ENCODE results near the gene GRID1. TPM values are rescaled to one million over a fixed set of nuclear protein-coding genes. Genes with fewer than 3 reads are reported as not detected.

The GRID1 gene
- total RNA-seq, 1 donor from 2014 or later: under 0.01 TPM

DNA sequence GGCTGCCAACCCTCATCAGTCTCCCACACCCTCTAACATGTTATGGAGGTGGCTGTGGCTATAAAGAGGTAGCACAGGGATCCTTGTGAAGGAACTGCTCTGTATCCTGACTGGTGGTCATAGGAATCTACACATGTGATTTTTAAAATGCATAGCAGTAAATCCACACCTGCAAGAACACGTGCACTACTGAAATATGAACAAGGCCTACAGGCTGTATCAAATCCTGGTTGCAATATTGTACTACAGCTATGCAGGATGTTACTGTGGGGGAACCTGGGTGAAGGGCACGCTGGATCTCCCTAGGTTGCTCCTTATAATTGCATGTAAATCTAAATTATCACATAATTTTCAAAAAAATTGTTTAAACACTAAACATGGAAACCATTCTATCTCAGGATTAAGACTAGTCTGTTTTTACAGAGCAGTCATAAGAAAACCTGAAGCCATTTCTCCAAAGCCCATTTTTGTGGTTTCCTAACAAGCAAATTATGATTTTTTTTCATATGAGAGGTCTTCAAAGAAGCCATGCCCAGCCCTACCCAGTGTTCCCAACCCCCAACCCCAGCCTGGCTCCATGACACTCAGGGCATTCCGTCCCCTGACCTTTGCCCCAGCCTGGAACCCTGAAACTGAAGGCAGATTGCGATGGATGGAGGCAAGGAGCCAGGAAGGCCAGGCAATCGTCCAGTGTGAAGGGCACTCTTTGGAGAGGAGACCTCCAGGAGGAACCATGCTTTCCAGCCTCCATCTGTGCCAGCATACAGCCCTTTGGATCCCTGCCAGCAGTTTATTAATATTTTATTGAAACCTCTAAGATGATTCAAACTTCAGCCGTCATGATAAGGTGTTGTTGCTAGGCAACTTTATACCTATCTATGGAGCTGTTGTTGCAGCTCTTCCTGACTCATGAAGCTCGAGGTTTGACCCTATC, 161.0 kb downstream of the GRID1 start:
- H3K27me3 ChIP-seq (ENCODE audit: control insufficient read depth, insufficient read depth, low read length): no peaks in the 10 kb centered on the region
- TF ChIP-seq, protein P1, sequence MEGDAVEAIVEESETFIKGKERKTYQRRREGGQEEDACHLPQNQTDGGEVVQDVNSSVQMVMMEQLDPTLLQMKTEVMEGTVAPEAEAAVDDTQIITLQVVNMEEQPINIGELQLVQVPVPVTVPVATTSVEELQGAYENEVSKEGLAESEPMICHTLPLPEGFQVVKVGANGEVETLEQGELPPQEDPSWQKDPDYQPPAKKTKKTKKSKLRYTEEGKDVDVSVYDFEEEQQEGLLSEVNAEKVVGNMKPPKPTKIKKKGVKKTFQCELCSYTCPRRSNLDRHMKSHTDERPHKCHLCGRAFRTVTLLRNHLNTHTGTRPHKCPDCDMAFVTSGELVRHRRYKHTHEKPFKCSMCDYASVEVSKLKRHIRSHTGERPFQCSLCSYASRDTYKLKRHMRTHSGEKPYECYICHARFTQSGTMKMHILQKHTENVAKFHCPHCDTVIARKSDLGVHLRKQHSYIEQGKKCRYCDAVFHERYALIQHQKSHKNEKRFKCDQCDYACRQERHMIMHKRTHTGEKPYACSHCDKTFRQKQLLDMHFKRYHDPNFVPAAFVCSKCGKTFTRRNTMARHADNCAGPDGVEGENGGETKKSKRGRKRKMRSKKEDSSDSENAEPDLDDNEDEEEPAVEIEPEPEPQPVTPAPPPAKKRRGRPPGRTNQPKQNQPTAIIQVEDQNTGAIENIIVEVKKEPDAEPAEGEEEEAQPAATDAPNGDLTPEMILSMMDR (IDR thresholded peaks at IDR 0.05; ENCODE audit: insufficient read depth, low read length, severe bottlenecking): no peak
- DNase-seq (ENCODE audit: low read depth) (no peak), FAIRE-seq (no peak)
- H3K36me3 ChIP-seq (ENCODE audit: control insufficient read depth, insufficient read depth, low read length): no peaks in the 10 kb centered on the region
- H3K4me3 ChIP-seq (ENCODE audit: low read depth, low read length): no peak overlapping the region

DNA sequence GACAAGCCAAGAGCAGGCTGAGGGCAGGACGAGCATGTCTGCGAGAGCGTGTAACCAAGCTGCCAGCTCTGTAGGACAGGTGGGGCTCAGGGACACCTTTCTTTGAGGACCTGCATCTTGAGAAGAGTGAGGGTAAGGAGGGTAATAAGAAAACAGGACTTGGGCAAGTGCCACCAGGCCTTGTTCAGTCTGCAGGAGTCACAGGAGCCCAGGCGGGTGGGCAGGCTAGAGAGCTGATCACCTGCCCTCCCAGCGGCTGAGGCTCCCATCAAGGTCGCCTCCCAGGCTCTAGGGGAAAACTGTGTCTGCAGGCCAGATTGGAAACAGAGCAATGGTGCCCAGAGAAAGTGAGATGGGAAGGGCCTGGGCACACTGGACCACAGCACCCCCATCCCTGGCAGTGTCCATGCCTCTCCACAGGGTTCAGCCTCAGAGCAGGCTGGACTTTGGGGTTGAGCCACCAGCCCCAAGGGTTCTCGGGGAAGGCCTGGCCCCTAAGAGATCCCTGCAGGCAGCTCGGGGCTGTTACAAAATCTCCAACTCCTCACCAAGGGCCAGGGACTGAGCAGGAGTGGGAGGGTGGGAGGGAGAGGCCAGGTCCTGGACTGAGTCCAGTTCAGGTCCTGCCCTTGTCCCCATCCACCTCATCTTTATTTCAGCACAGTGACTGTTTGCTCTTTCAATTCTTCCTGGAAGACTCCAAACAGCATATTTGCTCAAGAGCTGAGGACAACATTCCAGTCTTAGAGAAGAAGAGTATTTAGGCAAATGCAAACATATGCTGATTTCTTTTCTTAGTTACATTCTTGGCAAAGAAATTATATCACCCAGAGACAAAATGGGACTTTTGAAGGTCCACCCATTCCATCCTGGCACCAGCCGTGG, 161.9 kb downstream of the GRID1 start:
- FAIRE-seq (no peak), DNase-seq (ENCODE audit: low read depth) (no peak)
- no peak overlapping the region for H3K4me3 ChIP-seq (ENCODE audit: low read depth, low read length)
- TF ChIP-seq, protein P1 (IDR thresholded peaks at IDR 0.05; ENCODE audit: insufficient read depth, low read length, severe bottlenecking): no peak
- no peaks in the 10 kb centered on the region for H3K36me3 ChIP-seq (ENCODE audit: control insufficient read depth, insufficient read depth, low read length)
- no peaks in the 10 kb centered on the region for H3K27me3 ChIP-seq (ENCODE audit: control insufficient read depth, insufficient read depth, low read length)

DNA sequence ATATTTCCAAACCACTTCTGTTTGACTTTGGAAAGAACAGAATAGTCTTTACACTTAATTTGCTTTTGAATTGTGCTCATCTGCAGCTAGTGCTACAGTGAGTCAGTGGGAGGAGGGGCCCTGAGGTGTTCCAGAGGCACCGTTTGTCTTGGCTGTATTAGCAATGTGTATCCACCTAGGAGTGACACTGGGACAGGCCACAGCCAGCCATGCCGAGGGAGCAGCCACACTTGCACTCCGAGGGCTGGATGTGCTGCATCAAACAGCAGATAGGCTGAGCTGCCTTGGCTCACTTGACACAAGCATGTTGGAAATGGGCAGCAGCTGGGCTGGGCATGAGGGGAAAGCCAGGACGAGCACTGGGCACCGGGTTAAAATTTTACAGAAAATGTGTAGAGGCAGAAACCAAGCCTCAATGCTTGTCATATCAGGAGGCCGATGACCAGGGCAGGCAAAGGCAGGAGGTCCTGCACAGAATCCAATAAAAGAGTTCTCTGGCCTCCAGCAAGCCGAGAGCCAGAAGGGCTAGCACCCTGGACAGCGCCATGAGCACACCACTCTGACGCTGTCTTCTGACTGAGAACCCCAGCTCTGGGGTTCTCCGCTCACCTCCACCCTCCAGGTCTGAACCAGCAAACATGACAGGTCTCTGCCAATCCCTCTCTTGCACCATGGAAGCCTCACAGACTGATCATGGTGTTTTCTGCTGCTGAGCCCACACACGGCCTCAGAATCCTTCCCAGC, 163.3 kb downstream of the GRID1 start:
- no peak for DNase-seq (ENCODE audit: low read depth)
- no peak overlapping the region for H3K4me3 ChIP-seq (ENCODE audit: low read depth, low read length)
- TF ChIP-seq, protein P1 (IDR thresholded peaks at IDR 0.05; ENCODE audit: insufficient read depth, low read length, severe bottlenecking): no peak
- no peaks in the 10 kb centered on the region for H3K36me3 ChIP-seq (ENCODE audit: control insufficient read depth, insufficient read depth, low read length)
- no peak for FAIRE-seq
- H3K27me3 ChIP-seq (ENCODE audit: control insufficient read depth, insufficient read depth, low read length): no peaks in the 10 kb centered on the region

DNA sequence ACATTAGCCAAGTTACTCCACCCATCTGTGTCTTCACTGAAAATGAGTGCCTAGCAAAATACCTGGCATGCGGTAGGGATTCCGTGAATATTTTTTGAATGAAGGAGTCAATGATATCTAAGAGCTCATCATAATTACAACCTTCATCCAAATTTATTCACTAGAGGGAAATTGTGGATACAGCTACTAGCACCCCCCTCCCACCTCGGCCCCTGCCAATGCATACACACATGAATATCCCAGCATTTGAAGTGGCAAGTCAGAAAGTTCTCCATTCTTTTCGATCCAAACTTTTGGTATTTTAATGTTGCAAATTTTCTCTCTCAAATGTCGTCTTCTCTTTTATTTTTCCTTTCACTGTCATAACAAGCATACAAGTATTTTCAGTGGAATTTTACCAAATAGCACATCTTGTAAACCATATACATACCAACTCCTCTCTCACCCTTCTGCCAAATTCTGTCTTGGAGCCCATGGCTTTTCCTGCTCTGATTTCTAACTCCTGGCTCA, 164.3 kb downstream of the GRID1 start:
- no peak for DNase-seq (ENCODE audit: low read depth)
- no peaks in the 10 kb centered on the region for H3K27me3 ChIP-seq (ENCODE audit: control insufficient read depth, insufficient read depth, low read length)
- TF ChIP-seq, protein P1 (IDR thresholded peaks at IDR 0.05; ENCODE audit: insufficient read depth, low read length, severe bottlenecking): no peak
- no peak overlapping the region for H3K4me3 ChIP-seq (ENCODE audit: low read depth, low read length)
- H3K36me3 ChIP-seq (ENCODE audit: control insufficient read depth, insufficient read depth, low read length): no peaks in the 10 kb centered on the region
- FAIRE-seq: no peak

DNA sequence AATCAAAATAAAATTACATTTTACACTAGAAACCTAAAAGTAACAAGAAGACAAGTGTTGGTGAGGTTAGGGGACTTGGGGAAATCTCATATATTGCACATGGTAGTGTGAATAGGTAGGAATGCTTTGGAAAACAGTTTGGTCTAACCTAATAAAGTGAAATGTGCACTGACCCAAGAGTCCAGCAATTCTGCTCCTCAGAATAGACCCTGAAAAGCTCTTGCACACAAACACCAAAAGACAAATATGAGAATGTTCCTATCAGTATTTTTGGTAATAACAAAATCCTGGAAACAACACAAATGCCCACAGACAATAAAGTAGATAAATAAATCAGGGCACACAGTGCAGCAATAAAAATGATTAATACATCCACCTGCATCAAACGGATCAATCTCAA, 165.7 kb downstream of the GRID1 start:
- Histone ChIP-seq H3K27me3 (ENCODE audit: control insufficient read depth, insufficient read depth, low read length) (no peaks in the 10 kb centered on the region), H3K36me3 (ENCODE audit: control insufficient read depth, insufficient read depth, low read length) (no peaks in the 10 kb centered on the region), H3K4me3 (ENCODE audit: low read depth, low read length) (no peak overlapping the region)
- no peak for DNase-seq (ENCODE audit: low read depth)
- TF ChIP-seq, protein P1 (IDR thresholded peaks at IDR 0.05; ENCODE audit: insufficient read depth, low read length, severe bottlenecking): no peak
- no peak for FAIRE-seq

Data from bronchial epithelial cell (primary cell).